B cell (primary cell): ENCODE data around the gene DCT. TPM values are rescaled to one million over a fixed set of nuclear protein-coding genes. Genes with fewer than 3 reads are reported as not detected.

Experiments
- ATAC-seq: fragments of 200-7000 bp; cut with Tn5 transposase; one replicate; pipeline ENCODE4 v1.10.0; 2021; ENCODE audit warnings: low read depth, mild to moderate bottlenecking, moderate number of reproducible peaks, moderate library complexity
- CTCF ChIA-PET: fragments of 350-600 bp; sonication (Branson Sonifier 250); formaldehyde crosslinking; loops from one replicate; lab custom pipeline; 2021; ENCODE audit warnings: antibody characterized with exemption, inconsistent platforms; lab: Charles Lee
- POLR2A ChIA-PET: fragments of 350-600 bp; sonication (Branson Sonifier 250); formaldehyde crosslinking; loops from one replicate; lab custom pipeline; 2021; ENCODE audit warnings: antibody characterized with exemption; lab: Charles Lee
- DNase-seq: peaks from one replicate; pipeline ENCODE4 v3.0.0; 2013
- H2AFZ ChIP-seq: 2 replicates; pipeline ENCODE4 v1.6.1; 2012; ENCODE audit warnings: mild to moderate bottlenecking, low read depth, low read length; ENCODE audit not compliant: insufficient read depth, poor library complexity, severe bottlenecking
- H3K27ac ChIP-seq, 2 donors: 1 replicate in 1 of 2; 2 replicates in 1 of 2; pipeline ENCODE4 v1.5.1; 2012 to 2013; ENCODE audit warnings: low read length in 2 of 2, mild to moderate bottlenecking in 2 of 2, moderate library complexity in 1 of 2
- H3K27me3 ChIP-seq, 4 experiments: fragments of 200-600 bp in 1 of 4; sonication (generic) in 1 of 4; replicated peaks in 1 of 4; 1 replicate in 2 of 4; 2 replicates in 2 of 4; pipeline versions ENCODE4 v1.6.1 to v1.7.0; 2013 to 2016; ENCODE audit warnings: low read length in 3 of 4, mild to moderate bottlenecking in 2 of 4, mixed read lengths in 1 of 4, moderate library complexity in 1 of 4; ENCODE audit not compliant: insufficient read depth in 4 of 4, control insufficient read depth in 3 of 4; ENCODE audit errors: control extremely low read depth in 1 of 4
- H3K36me3 ChIP-seq, 2 experiments: replicated peaks in 1 of 2; 1 replicate in 1 of 2; 2 replicates in 1 of 2; pipeline versions ENCODE4 v1.6.1 to v1.7.1; 2013; ENCODE audit warnings: low read length in 1 of 2; ENCODE audit not compliant: insufficient read depth in 2 of 2, control insufficient read depth in 1 of 2; ENCODE audit errors: control extremely low read depth in 1 of 2, extremely low read depth in 1 of 2
- H3K4me1 ChIP-seq, 2 donors: fragments of 200-600 bp in 1 of 2; sonication (generic) in 1 of 2; 1 replicate in 1 of 2; 2 replicates in 1 of 2; pipeline versions ENCODE4 v1.5.1 to v1.6.1; 2013 to 2017; ENCODE audit warnings: low read length in 2 of 2; ENCODE audit not compliant: control insufficient read depth in 2 of 2, insufficient read depth in 2 of 2
- H3K4me2 ChIP-seq: replicated peaks from 2 replicates; pipeline ENCODE3; 2012; ENCODE audit warnings: mild to moderate bottlenecking, low read depth, low read length; ENCODE audit not compliant: poor library complexity, severe bottlenecking
- H3K4me3 ChIP-seq, 5 experiments: fragments of 200-600 bp in 1 of 5; sonication (generic) in 1 of 5; 1 replicate in 3 of 5; 2 replicates in 2 of 5; pipeline versions ENCODE4 v1.5.1 to v1.7.0; 2011 to 2016; ENCODE audit warnings: low read length in 4 of 5, mild to moderate bottlenecking in 4 of 5, low read depth in 2 of 5, control low read depth in 1 of 5, moderate library complexity in 1 of 5; ENCODE audit not compliant: insufficient read depth in 1 of 5; ENCODE audit errors: control extremely low read depth in 1 of 5, extremely low read depth in 1 of 5
- H3K79me2 ChIP-seq: fragments of 200-600 bp; sonication (generic); one replicate; pipeline ENCODE4 v1.6.0; 2016; ENCODE audit warnings: low read length; ENCODE audit not compliant: control insufficient read depth, insufficient read depth
- H3K9ac ChIP-seq: fragments of 200-600 bp; sonication (generic); 2 replicates; pipeline ENCODE4 v1.6.1; 2017; ENCODE audit warnings: mild to moderate bottlenecking, low read length, moderate library complexity
- H3K9me3 ChIP-seq, 3 donors: one replicate each; pipeline versions ENCODE4 v1.6.1 to v1.7.1; 2013; ENCODE audit warnings: low read length in 2 of 3; ENCODE audit not compliant: control insufficient read depth in 2 of 3, insufficient read depth in 1 of 3; ENCODE audit errors: control extremely low read depth in 1 of 3
- H4K20me1 ChIP-seq: 2 replicates; pipeline ENCODE4 v1.6.0; 2012; ENCODE audit warnings: mild to moderate bottlenecking, low read length; ENCODE audit not compliant: insufficient read depth, control insufficient read depth, poor library complexity, severe bottlenecking
- H3K27ac Mint-ChIP-seq: one replicate; pipeline ENCODE4 v1.8.0; 2021; ENCODE audit warnings: mixed read lengths
- H3K27me3 Mint-ChIP-seq: one replicate; pipeline ENCODE4 v1.8.0; 2021; ENCODE audit warnings: mixed read lengths
- H3K4me1 Mint-ChIP-seq: one replicate; pipeline ENCODE4 v1.8.0; 2021; ENCODE audit warnings: mixed read lengths
- H3K4me3 Mint-ChIP-seq: one replicate; pipeline ENCODE4 v1.8.0; 2021; ENCODE audit warnings: mixed read lengths
- H3K9me3 Mint-ChIP-seq: one replicate; pipeline ENCODE4 v1.8.0; 2022; ENCODE audit warnings: mixed read lengths; ENCODE audit not compliant: insufficient read depth
- CTCF ChIP-seq: fragments of 200-600 bp; IDR thresholded peaks from one replicate; pipeline ENCODE4 v1.8.0; 2022; ENCODE audit warnings: antibody characterized with exemption, mild to moderate bottlenecking
- EZH2 ChIP-seq: IDR thresholded peaks from 2 replicates; pipeline ENCODE4 v1.6.1; 2012; ENCODE audit warnings: borderline replicate concordance, low read depth, mild to moderate bottlenecking, moderate library complexity, low read length; ENCODE audit not compliant: insufficient read depth, poor library complexity, severe bottlenecking
- WGBS: methylation state at CpG from one replicate; pipeline ENCODE4 v1.1.5; 2013; ENCODE audit warnings: missing lambda C conversion rate; ENCODE audit not compliant: insufficient coverage; 5-methylcytosine and 5-hydroxymethylcytosine counted together
- intact Hi-C: fragments of 100-400 bp; cut with micrococcal nuclease; formaldehyde crosslinking; loops from one replicate; pipeline ENCODE4 v1.10.0; 2022
- polyA plus RNA-seq: library from polyadenylated mRNA; depleted of rRNA; stranded (reverse); fragments of >200 nt; gene quantifications from 2 replicates; pipeline ENCODE4 v1.2.3, GENCODE V29; 2012
- total RNA-seq, 2 donors: library from RNA; stranded (reverse); fragments of 120-200 nt in 1 of 2; gene quantifications; 1 replicate in 1 of 2; 2 replicates in 1 of 2; pipeline versions ENCODE4 v1.2.3 to v1.2.4, GENCODE V29; 2013 to 2022

Gene DCT
- total and polyA plus RNA-seq, 2 donors (not counting 1 experiment from before 2014, with no cell fraction given) = 0.10 to 0.18 TPM

GRCh38 chr13:94464771-94465170 lies 14.7 kb downstream of the DCT start:
- Histone ChIP-seq H4K20me1 (no peaks in the 10 kb centered on the region), H2AFZ (no peak overlapping the region), H3K4me2 (no peak overlapping the region), H3K4me1 (no peaks in the 10 kb centered on the region), H3K9me3 (no peaks in the 10 kb centered on the region), H3K9ac (no peak overlapping the region), H3K36me3 (no peaks in the 10 kb centered on the region), H3K4me3 (no peak overlapping the region), H3K79me2 (no peaks in the 10 kb centered on the region), H3K27me3 (peaks cover 0 to 3% (median 0%) of the 10 kb centered on the region in 4 experiments), H3K27ac (no peak overlapping the region)
- ATAC-seq (no peak), DNase-seq (no peak)
- 86% methylated on average over 1 of the region's 1 CpG for WGBS
- no peak overlapping the region for H3K4me3 Mint-ChIP-seq
- peaks cover 6% of the 10 kb centered on the region for H3K27me3 Mint-ChIP-seq
- no peak overlapping the region for H3K27ac Mint-ChIP-seq
- CTCF ChIA-PET = no interaction called here
- no peak for TF ChIP-seq EZH2
- no peak for TF ChIP-seq CTCF
- H3K9me3 Mint-ChIP-seq = no peaks in the 10 kb centered on the region
- POLR2A ChIA-PET = no interaction called here
- intact Hi-C loops = no loop called here
- no peaks in the 10 kb centered on the region for H3K4me1 Mint-ChIP-seq

DNA sequence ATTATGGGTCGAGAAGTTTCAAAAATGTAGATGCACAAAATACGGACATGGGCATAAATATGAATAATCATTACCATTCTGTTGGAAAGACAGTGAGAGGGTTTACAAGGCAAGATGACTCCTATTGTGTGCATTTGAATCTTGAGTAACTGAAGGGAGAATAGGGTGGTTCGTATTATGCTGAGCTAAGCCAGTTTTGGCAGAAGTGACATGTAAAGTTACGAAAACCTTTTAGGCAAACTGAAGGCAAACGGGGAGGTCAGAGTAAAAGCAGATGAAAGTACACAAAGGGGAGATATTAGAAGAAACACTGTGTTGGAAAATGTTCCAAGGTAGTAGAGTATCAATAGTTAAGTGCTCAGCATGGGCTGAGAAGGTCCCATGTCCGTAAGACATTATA lies 16.8 kb downstream of the DCT start:
- H3K9me3 ChIP-seq = no peaks in the 10 kb centered on the region
- no peak overlapping the region for H3K27ac ChIP-seq
- ChIA-PET POLR2A (no interaction called here), CTCF (interaction anchor here (1.3 to 1.6 kb wide), 2 partner anchors 27 to 155 kb away, joined by 3 to 4 read pairs; no protein-coding TSS in a partner anchor)
- no peak for DNase-seq
- Mint-ChIP-seq H3K27ac (no peak overlapping the region), H3K4me1 (no peaks in the 10 kb centered on the region), H3K9me3 (no peaks in the 10 kb centered on the region), H3K27me3 (peaks cover 6% of the 10 kb centered on the region), H3K4me3 (no peak overlapping the region)
- intact Hi-C loops = no loop called here
- H4K20me1 ChIP-seq = no peaks in the 10 kb centered on the region
- no peak overlapping the region for H3K4me2 ChIP-seq
- peaks cover 0 to 3% (median 0%) of the 10 kb centered on the region in 4 experiments for H3K27me3 ChIP-seq
- WGBS = 80% methylated on average over 3 of the region's 6 CpGs
- no peak for ATAC-seq
- H3K4me3 ChIP-seq = no peak overlapping the region
- H2AFZ ChIP-seq = no peak overlapping the region
- H3K4me1 ChIP-seq = no peaks in the 10 kb centered on the region
- no peaks in the 10 kb centered on the region for H3K36me3 ChIP-seq
- no peak for TF ChIP-seq CTCF
- no peak for TF ChIP-seq EZH2
- no peaks in the 10 kb centered on the region for H3K79me2 ChIP-seq
- no peak overlapping the region for H3K9ac ChIP-seq
